ENCODE data around the gene AFG1L.
"Not testable (repeated sequence)": the region's sequence is repeated elsewhere in the genome, so short reads cannot be mapped to it uniquely, and the experiment has no call there.

The AFG1L gene

GRCh38 chr6:108521616-108522107, 226.8 kb downstream of the AFG1L start:
- no peak for DNase-seq (ENCODE audit: low read depth)

- no peak for DNase-seq (ENCODE audit: low read depth)
Observed at GRCh38 chr6:108523697-108524096, 228.8 kb downstream of the AFG1L start.

- DNase-seq (ENCODE audit: low read depth), result no peak
Observed at GRCh38 chr6:108524528-108525248, 229.8 kb downstream of the AFG1L start.

- DNase-seq (ENCODE audit: low read depth), result no peak
Observed at GRCh38 chr6:108526739-108527174, 231.9 kb downstream of the AFG1L start.

- no peak for DNase-seq (ENCODE audit: low read depth)
Observed at GRCh38 chr6:108528878-108529277, 234.0 kb downstream of the AFG1L start.

- DNase-seq (ENCODE audit: low read depth), result no peak
Observed at GRCh38 chr6:108531332-108531731, 236.5 kb downstream of the AFG1L start.

GRCh38 chr6:108535114-108535742, 240.4 kb downstream of the AFG1L start:
- no peak for DNase-seq (ENCODE audit: low read depth)

- not testable (repeated sequence) for DNase-seq (ENCODE audit: low read depth)
Observed at GRCh38 chr6:108535920-108536535, 241.2 kb downstream of the AFG1L start.

GRCh38 chr6:108541843-108542759, 247.2 kb downstream of the AFG1L start:
- no peak for DNase-seq (ENCODE audit: low read depth)

- no peak for DNase-seq (ENCODE audit: low read depth)
Observed at GRCh38 chr6:108543175-108543940, 248.5 kb downstream of the AFG1L start.

- no peak for DNase-seq (ENCODE audit: low read depth)
Observed at GRCh38 chr6:108544606-108545005, 249.8 kb downstream of the AFG1L start.

- DNase-seq (ENCODE audit: low read depth), result no peak
Observed at GRCh38 chr6:108546079-108547049, 251.5 kb downstream of the AFG1L start.

- no peak for DNase-seq (ENCODE audit: low read depth)
Observed at GRCh38 chr6:108549241-108549640, 254.4 kb downstream of the AFG1L start.

- no peak for DNase-seq (ENCODE audit: low read depth)
Observed at GRCh38 chr6:108549741-108550140, 254.9 kb downstream of the AFG1L start.

- no peak for DNase-seq (ENCODE audit: low read depth)
Observed at GRCh38 chr6:108550256-108550655, 255.4 kb downstream of the AFG1L start.

- no peak for DNase-seq (ENCODE audit: low read depth)
Observed at GRCh38 chr6:108555399-108556052, 260.7 kb downstream of the AFG1L start.

- no peak for DNase-seq (ENCODE audit: low read depth)
Observed at GRCh38 chr6:108556250-108556649, 261.4 kb downstream of the AFG1L start.

- DNase-seq (ENCODE audit: low read depth), result no peak
Observed at GRCh38 chr6:108556866-108557493, 262.1 kb downstream of the AFG1L start.
